Suprapubic skin (tissue), 4 donors: ENCODE measurements around the gene MYH15. TPM values are rescaled to one million over a fixed set of nuclear protein-coding genes. Genes with fewer than 3 reads are reported as not detected.

ENCODE experiments used
- DNase-seq, 2 donors: peaks; one replicate each; pipeline ENCODE4 v3.0.0-alpha.2; 2019; ENCODE audit warnings: low spot score in 2 of 2
- H3K27ac ChIP-seq: fragments of 200-600 bp; sonication (generic); one replicate; pipeline ENCODE4 v1.5.1; 2019
- H3K27me3 ChIP-seq: fragments of 200-600 bp; sonication (generic); one replicate; pipeline ENCODE4 v1.5.1; 2019
- H3K36me3 ChIP-seq: fragments of 200-600 bp; sonication (generic); one replicate; pipeline ENCODE4 v1.5.1; 2019
- H3K4me1 ChIP-seq: fragments of 200-600 bp; sonication (generic); one replicate; pipeline ENCODE4 v1.5.1; 2019
- H3K4me3 ChIP-seq: fragments of 200-600 bp; sonication (generic); one replicate; pipeline ENCODE4 v1.5.1; 2019; ENCODE audit warnings: mild to moderate bottlenecking
- H3K9me3 ChIP-seq: fragments of 200-600 bp; sonication (generic); one replicate; pipeline ENCODE4 v1.5.1; 2019
- EP300 ChIP-seq: sonication (generic); formaldehyde crosslinking; IDR thresholded peaks from one replicate; pipeline ENCODE4 v1.6.1; 2017; ENCODE audit warnings: antibody characterized with exemption
- POLR2A ChIP-seq, 2 donors: fragments of 450-650 bp; IDR thresholded peaks; one replicate each; pipeline ENCODE4 v1.6.1; 2017; ENCODE audit warnings: antibody characterized with exemption in 2 of 2, mild to moderate bottlenecking in 2 of 2, moderate library complexity in 2 of 2
- POLR2AphosphoS5 ChIP-seq, 3 donors: sonication (generic); formaldehyde crosslinking; IDR thresholded peaks; one replicate each; pipeline ENCODE4 v1.6.1; 2017; ENCODE audit warnings: antibody characterized with exemption in 3 of 3
- WGBS: methylation state at CpG from one replicate; pipeline ENCODE4 v1.1.5; 2018; 5-methylcytosine and 5-hydroxymethylcytosine counted together
- total RNA-seq, 4 donors: library from RNA; depleted of rRNA; stranded (reverse); fragments of >200 nt; gene quantifications; one replicate each; pipeline ENCODE4 v1.1.0, GENCODE V29; 2016
- TF ChIP-seq, protein P1 (sequence below), 2 donors: fragments of 200-600 bp in 1 of 2; fragments of 450-650 bp in 1 of 2; sonication (generic) in 1 of 2; IDR thresholded peaks; one replicate each; pipeline ENCODE4 v1.5.1; 2016 to 2019; ENCODE audit warnings: antibody characterized with exemption in 2 of 2, mild to moderate bottlenecking in 1 of 2, moderate library complexity in 1 of 2

MYH15 gene
- total RNA-seq, 4 donors from 2014 or later: 0.17 to 0.31 (median 0.30) TPM; not detected in 1

GRCh38 chr3:108462899-108463298 lies 47.5 kb downstream of the MYH15 start:
- Histone ChIP-seq H3K9me3 (no peaks in the 10 kb centered on the region), H3K27me3 (no peaks in the 10 kb centered on the region), H3K36me3 (no peaks in the 10 kb centered on the region), H3K27ac (no peak overlapping the region), H3K4me1 (no peaks in the 10 kb centered on the region), H3K4me3 (no peak overlapping the region)
- no peak for DNase-seq
- TF ChIP-seq EP300: no peak
- TF ChIP-seq, protein P1, sequence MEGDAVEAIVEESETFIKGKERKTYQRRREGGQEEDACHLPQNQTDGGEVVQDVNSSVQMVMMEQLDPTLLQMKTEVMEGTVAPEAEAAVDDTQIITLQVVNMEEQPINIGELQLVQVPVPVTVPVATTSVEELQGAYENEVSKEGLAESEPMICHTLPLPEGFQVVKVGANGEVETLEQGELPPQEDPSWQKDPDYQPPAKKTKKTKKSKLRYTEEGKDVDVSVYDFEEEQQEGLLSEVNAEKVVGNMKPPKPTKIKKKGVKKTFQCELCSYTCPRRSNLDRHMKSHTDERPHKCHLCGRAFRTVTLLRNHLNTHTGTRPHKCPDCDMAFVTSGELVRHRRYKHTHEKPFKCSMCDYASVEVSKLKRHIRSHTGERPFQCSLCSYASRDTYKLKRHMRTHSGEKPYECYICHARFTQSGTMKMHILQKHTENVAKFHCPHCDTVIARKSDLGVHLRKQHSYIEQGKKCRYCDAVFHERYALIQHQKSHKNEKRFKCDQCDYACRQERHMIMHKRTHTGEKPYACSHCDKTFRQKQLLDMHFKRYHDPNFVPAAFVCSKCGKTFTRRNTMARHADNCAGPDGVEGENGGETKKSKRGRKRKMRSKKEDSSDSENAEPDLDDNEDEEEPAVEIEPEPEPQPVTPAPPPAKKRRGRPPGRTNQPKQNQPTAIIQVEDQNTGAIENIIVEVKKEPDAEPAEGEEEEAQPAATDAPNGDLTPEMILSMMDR (IDR thresholded peaks at IDR 0.05): no peak
- 64% methylated on average over 2 of the region's 2 CpGs for WGBS

- no peaks in the 10 kb centered on the region for H3K27me3 ChIP-seq
- H3K36me3 ChIP-seq: no peaks in the 10 kb centered on the region
- DNase-seq: no peak
- no peaks in the 10 kb centered on the region for H3K4me1 ChIP-seq
- H3K9me3 ChIP-seq: no peaks in the 10 kb centered on the region
- 37% methylated on average over 5 of the region's 5 CpGs for WGBS
- no peak overlapping the region for H3K4me3 ChIP-seq
- no peak overlapping the region for H3K27ac ChIP-seq
- TF ChIP-seq POLR2A (IDR thresholded peaks at IDR 0.05) (no peak), POLR2AphosphoS5 (IDR thresholded peaks at IDR 0.05) (no peak), EP300 (no peak)
- TF ChIP-seq, protein P1 (IDR thresholded peaks at IDR 0.05): no peak
These were observed 48.7 kb downstream of the MYH15 start for GRCh38 chr3:108461661-108462111.

DNA sequence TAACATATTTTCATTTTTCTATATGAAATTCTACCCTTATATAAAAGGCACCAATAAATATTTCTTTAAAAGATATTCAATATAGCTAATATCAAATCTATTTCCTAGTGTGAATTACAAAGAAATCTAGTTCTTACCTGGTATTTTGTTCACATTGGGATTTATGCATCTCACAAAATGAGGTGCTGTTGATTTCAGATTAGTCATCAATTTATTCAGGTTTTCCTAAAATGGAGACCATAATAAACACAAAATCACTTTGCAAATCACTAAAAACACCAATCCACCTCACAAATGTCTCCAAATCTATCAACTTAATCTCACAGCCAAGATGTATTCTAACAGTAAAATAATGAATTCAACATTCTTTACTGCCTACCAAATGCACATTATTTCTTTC lies 51.2 kb downstream of the MYH15 start:
- H3K4me3 ChIP-seq: no peak overlapping the region
- H3K27me3 ChIP-seq: no peaks in the 10 kb centered on the region
- no peaks in the 10 kb centered on the region for H3K36me3 ChIP-seq
- TF ChIP-seq EP300 (no peak), POLR2AphosphoS5 (IDR thresholded peaks at IDR 0.05) (no peak), POLR2A (IDR thresholded peaks at IDR 0.05) (no peak)
- TF ChIP-seq, protein P1 (IDR thresholded peaks at IDR 0.05): no peak
- H3K9me3 ChIP-seq: no peaks in the 10 kb centered on the region
- H3K27ac ChIP-seq: no peak overlapping the region
- H3K4me1 ChIP-seq: no peaks in the 10 kb centered on the region
- no peak for DNase-seq

- DNase-seq: no peak
- Histone ChIP-seq H3K27ac (no peak overlapping the region), H3K4me3 (no peak overlapping the region), H3K27me3 (no peaks in the 10 kb centered on the region), H3K4me1 (no peaks in the 10 kb centered on the region), H3K36me3 (no peaks in the 10 kb centered on the region), H3K9me3 (no peaks in the 10 kb centered on the region)
- TF ChIP-seq EP300 (no peak), POLR2A (IDR thresholded peaks at IDR 0.05) (no peak), POLR2AphosphoS5 (IDR thresholded peaks at IDR 0.05) (no peak)
- TF ChIP-seq, protein P1 (IDR thresholded peaks at IDR 0.05): no peak
- 79% methylated on average over 2 of the region's 2 CpGs for WGBS
These were observed 55.1 kb downstream of the MYH15 start for GRCh38 chr3:108455212-108455705.

DNA sequence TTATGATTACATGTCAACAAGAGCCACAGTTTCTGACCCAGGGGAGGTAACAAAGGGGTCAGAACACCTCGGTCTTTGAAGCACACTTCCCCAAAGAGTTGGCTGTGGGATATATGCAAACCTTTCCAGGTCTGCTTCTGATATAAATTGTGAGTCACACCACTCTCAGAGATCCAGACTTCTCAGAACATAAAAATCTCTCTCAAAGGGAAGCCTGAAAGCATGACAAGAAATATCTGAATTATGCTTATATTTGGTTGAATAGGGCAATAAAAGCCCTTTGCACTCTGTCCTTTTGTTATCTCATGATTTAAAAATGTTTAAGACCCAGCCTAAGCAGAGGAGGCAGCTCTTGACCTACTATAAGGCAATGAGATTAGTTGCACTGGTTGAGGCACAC lies 56.8 kb downstream of the MYH15 start:
- Histone ChIP-seq H3K9me3 (no peaks in the 10 kb centered on the region), H3K36me3 (no peaks in the 10 kb centered on the region), H3K4me1 (no peaks in the 10 kb centered on the region), H3K27ac (no peak overlapping the region), H3K4me3 (no peak overlapping the region), H3K27me3 (no peaks in the 10 kb centered on the region)
- DNase-seq: no peak
- 50% methylated on average over 1 of the region's 1 CpG for WGBS
- TF ChIP-seq, protein P1 (IDR thresholded peaks at IDR 0.05): no peak
- TF ChIP-seq EP300: no peak
- TF ChIP-seq POLR2AphosphoS5 (IDR thresholded peaks at IDR 0.05): no peak
- TF ChIP-seq POLR2A (IDR thresholded peaks at IDR 0.05): no peak
